Activated T-cell treated with anti-CD3 and anti-CD28 coated beads, Interleukin-2, amount 50 U/mL, for 48 hours (primary cell): ENCODE results near the gene TRAIP.
"Not testable (repeated sequence)": the region's sequence is repeated elsewhere in the genome, so short reads cannot be mapped to it uniquely, and the experiment has no call there.

ENCODE experiments used
- DNase-seq, 2 experiments: peaks; one replicate each; pipeline ENCODE4 v3.0.0-alpha.2; 2020

Gene TRAIP

DNA sequence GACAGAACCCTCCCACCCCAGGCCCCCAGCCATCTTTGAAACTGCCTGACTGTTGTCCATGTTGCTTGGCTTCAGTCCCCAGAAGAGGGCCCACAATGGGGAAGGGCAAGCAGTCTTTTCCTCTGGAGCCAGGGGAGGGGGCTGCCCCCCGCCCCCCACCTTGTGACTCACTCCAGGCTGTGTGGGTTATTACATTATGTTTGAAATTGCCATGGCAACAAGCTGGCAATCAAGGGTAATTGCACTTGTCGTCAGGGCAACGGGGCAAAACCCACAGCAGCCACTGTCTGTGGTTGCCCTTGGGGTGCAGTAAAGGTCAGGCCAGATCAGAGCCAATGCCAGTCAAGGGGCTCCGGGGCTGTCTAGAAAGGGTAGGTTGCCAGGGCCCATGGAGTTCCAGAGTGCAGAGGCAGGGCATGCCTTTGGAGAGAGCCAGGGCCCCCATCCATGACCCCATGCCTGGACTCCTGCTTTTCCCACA lies 16.5 kb upstream of the TRAIP start:
- DNase-seq: peak; percentile 31 to 40

DNA sequence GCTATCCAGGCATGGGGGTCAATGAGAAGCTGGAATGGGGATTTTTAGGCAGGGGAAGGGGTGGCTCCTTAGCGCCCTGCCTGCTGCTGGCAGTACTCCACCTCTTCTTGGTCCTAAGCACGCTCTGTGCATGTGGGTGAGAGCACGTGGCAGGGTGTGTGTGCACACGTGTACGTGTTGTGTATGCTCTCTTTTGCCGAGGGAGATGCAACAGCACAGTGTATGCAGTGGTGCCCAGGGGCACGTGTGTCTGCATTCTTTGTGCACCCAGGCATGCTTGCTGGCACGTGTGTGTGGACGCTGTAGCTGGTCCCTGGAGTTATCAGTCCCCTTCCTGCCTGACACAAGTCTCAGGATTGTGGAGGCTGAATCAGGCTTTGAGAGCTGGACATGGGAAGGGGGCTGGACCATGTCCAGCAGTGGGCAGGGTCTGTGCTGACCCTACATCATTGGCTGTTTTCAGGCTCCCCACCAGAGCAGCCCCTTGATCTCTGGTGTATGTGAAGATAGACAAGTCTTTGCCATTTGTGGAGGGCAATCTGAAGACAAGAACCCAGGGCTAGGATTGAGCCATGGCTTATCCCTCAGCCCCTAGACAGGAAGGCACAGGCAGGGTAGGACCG lies 15.3 kb upstream of the TRAIP start:
- DNase-seq: no peak

DNA sequence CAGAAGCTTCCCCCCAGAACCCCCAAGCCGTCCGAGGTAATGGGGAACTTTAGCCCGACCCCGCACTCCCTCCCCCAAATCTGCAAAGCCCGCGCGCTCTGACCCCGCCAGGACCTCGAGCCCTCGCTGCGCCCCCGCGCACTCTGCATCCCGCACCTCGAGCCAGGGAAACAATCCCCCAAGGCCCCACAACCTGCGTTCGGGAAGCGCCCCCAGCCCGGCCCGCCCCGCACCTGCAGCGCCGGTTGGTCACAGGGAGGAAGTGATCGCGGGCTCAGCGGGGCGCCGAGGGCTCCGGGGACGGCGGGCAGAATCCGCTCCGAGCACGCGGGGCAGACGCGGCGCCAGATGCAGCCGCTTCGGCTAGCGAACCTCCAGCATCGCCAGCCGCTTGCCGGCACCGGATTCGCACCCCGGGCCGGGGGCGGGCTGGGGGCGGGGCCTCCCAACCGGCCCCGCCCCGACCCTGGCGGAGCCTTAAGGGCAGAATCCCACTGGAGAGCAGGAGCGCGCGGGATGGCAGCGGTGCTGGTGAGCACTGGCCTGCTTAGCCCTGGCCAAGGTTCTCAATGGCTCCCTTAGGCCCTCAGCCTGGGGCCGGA lies 13.3 kb upstream of the TRAIP start, which contains the start of gene CAMKV:
TSS of gene CAMKV (minus strand) at position 382 of the 602 bp plus-strand sequence. CDS start 7,518 bp downstream, outside the sequence.
- peak; percentile 38 to 60 for DNase-seq

DNA sequence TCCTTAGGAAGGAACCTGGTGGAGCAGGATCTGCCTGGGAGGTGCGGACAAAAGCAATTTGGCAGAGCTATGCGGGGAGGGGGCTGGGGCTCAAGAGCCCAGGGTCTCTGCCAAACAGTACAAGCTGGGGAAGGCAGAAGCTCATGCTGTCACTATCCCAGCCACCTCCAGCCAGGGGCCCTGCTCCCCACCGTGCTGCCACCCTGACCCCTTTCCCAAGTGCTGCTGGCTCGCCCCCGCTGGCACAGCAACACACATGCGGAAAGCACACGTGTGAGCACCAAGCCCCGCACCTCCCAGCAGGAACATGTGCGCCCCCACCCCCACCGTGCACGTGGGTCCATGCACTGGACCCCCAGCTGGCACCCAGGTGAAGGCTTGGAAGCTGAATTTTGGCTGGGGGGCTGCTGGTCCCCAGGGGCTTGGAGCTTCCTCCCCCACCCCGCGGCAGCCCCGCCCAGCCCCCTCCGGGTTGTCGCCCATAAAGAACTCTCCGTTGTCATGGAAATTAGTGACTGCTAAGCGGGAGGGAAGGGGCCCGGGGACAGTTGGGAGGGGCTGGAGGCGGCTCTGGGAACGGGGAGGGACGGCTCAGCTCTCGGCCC lies 12.6 kb upstream of the TRAIP start:
- DNase-seq: no peak

DNA sequence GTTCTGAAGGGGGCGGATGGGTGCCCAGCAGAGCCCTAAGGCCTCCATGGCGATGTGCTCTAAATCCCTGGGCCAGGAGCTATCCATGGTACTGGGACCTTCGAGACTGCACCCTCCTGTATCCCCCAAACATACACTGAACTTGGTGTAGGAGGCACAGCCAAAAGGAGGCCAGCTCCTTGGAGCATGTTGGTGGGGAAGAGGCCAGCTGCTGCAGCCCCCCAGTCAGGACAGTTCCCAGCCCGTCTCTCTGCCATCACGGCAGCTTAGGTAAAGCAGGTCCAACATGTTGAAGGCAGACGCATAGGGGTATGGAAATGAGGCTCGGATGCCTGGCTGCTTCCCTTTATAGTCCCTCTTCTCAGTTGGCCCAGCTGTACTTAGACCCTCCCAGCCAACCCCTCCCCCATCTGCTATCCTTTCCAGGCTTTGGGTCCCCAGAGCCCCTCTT lies 11.5 kb upstream of the TRAIP start:
- peak in 1 of 2 experiments; percentile 39 for DNase-seq

DNA sequence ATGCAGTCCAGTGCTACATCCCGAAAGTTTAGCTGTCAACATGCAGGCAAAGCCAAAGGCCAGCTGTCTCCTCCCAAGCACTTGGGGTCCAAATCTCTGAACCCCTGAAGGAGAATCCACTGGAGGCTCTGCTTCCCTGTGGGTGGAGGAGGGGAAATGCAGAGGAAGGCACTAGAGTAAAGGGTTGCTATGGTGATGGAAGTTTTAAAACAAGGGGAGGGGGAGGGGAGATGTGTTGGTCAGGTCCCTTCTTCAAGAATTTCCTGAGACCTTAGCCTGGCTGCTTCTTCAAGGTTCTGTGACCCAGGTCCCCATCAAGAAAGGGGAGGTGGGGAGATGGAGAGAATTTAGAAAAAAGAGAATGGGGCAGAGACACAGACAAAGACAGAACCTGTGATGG lies 11.0 kb upstream of the TRAIP start:
- DNase-seq: no peak

DNA sequence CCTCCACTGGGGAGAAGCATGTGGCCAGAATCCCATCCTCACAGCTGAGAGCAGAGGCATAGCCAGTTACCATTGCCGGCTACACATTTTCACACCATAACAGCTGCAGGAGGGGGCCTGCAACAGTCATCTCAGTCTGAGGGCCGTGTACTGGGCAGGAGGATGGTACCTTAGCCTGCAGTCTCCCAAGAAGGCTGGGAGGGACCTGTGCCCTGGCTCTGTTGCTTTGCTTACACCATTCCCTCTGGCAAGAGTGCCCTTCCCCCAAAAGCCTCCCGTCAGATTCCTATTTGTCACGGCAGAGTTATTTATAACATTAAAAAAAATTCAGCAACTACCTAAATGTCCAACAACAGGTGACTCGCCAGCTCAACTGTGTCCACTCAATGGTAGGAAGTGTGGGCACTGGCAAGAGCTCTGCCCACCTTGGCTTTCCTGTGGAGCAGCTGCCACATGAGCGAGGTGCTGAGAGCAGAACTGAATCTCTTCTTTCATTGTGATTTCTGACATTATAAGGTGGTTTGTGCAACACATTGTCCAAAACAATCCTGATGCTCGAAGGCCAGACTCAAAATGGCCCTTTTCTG lies 8.9 kb upstream of the TRAIP start:
- no peak for DNase-seq

DNA sequence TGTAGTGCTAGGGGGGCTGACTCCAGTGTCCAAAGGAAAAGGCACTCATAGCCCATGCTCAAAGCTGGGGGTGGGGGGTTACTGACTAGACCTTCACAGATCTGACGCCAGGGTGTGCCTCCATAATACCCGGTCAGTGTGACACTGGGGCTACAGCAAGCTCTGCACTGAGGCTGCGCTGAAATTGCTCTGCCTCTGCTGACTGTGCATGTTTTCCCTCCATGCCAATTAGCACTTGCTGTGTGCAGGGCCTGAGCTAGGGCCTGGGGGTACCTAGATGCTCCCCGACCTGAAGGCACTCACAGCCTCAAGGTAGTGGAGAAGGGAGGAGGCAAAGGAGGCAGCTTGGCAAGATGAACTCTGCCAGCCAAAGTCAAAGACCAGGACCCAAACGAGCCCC lies 8.1 kb upstream of the TRAIP start:
- DNase-seq: no peak

DNA sequence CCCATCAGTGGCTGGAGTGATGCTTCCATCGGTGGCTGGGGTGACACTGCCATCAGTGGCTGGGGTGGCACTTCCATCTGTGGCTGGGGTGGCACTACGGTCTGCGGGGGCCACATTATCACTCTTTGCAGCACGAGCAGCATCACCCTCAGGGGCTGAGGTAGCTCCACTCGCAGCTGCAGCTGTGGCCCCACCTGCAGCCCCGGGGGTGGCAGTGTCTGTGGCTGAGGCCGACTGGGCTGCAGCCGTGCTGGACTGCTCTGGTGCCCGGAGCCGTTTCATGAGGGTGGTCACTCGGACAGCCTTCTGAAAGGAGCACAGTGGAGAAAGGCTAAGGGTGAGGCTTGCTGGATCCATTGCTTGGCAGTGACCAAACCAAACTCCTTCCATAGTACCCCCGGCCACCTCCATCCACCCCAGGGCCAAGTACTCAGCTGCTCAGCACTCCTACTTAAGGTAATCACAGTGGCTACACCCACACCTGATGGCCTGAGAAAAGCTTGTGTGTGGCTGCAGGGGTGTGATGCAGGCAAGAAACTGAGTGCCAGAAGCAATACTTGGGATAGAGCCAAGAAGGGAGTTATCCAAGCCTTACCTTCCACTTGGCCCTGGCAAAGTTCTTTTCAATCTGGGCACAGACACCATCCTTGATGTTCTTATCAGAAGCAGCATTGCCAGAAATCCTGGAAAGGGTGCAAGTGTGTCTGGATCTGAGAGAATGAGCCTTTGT lies 3.4 kb upstream of the TRAIP start:
- DNase-seq: no peak

DNA sequence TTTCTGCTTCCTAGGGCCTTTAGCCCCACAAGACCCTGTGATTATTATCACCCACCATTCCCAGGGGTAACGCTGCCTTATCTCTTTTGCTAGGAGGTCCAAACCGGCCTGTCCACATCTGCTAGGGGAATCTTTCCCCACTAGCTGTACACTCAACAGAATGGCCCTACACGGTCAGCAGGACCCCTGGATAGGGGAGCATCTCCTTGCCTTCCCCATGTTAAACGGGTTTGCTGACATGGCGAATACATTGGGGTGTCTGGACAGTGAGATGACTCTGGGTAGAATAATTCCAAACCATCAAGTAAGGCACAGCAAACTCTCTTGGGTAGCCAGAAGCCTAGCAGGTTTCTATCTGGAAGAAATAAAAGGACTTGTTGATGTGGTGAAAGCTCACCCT lies 702 bp downstream of the TRAIP start:
- no peak for DNase-seq

DNA sequence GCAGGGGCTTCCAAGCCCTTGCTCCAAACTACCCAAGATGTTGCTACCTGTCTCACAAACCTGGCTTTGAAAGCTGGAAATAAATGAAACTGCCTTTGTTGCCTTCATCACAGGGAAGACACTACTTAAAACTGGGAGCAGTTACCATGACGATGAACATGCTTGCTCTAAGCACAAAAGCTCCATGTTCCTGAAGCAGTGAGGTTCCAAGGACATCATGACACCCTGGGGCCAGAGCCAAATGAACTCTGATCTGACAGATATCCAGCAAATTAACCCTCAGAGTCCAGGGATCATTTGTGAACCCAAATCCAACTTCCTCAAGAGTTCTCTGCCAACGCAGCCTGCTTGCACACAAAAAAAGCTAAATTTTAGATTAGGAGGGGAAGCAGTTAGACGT lies 10.7 kb downstream of the TRAIP start:
- DNase-seq: no peak

DNA sequence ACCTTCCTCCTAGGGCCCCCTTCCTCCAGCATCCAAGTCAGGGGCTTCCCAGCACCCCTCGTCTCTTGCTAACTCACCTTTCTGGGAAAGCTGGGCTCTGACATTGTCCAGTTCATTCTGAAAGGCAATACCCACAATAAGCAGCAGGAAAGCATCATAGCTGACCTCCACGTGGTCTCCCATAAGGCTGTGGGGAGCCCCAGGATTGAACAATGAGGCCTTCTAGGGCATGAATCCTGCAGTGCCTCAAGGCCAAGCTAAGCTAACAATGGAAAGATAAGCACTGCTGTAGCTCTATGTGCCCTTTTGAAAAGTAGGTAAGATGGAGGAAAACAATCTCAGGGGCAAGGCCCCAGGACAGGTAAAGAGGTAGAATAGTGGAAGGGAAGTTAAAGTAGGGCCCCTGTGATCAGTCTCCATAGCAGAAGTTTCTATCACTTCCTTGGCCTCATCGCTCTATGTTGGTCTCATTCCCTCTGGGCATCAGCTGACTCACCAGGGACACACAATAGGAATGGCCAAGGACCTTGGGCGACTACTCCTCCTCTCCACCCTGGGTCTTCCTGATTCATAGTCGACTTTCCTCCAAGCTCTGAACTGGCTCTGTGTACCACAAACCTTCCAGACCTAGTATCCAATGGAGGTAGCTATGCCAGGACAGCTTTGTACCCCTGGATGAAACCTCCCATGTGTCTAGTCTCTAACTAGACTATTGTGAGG lies 11.7 kb downstream of the TRAIP start:
- DNase-seq: no peak

DNA sequence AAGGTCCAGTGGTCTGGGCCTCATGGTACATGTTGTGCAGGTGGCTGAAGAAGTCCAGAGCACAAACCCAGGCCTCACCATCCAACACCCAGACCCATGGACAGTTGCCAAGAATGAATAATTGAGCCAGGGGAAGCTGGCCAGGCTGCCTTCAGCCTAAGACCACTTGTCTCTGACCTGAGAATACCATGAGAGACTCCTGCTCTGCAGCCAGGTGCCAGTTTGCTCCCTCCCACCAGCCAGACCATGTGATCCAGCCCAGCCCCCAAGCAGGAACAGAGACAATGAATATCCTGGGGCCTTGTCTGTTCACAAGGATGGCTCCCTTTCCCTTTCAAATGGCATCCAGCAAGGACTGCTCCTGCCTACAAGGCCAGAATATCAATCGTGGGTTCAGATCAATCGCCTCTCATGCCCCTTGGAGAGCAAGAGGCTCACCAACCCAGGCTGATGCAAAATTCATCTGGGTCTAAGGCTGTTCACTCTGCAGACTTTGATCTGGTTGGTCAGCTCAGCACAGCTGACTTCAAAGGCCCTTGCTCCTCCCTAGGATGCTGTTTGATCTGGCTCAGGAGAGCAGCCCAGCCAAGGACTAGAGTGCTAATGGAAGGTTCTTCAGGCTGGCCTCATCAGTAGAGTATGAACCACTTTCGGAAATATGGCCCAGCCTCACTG lies 13.4 kb downstream of the TRAIP start:
- DNase-seq: no peak

DNA sequence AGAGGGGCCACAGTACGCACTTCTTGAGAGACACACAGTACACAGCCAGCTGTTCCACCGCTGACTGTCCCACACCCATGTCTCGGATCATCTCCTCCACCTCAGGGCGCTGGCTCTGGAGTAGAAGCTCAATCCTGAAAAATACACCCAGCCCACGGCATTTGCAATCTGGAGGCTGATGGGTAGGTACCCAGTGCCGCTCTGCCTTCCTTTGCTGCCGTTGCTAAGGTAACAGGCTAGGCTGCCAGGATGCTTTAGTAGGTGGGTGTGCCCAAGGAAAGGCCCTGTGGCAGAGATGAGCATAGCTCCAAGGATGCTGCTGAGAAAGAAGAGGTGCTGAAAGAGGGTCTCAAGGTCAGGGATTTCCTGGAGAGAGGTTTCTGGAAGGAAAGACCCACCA lies 14.6 kb downstream of the TRAIP start:
- no peak for DNase-seq

DNA sequence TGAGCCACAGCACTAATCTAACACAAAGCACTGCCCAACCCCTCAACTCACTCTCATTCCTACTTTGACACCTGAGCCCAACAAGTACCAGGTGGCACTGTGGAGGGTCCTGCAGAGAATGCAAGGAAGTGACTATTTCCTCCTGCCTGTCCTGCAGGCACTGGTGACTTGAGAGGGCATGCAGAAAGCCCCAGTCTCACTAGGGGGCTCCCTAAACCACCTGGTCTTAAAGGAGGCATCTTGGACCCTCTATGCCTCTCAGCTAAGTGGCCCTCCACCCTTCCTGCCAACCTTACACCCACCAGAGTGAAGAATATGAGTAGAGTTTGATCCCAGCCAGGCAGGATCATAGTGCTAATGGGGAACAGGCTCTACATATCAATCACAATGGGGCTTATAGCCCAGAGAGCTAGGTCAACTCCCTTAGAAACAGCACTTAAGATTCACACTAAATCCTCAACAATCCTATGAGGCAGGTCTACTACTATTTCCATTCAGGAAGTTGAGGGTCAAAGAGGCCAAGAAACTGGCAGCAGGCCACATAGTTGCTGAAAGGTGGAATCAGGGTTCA lies 15.2 kb downstream of the TRAIP start:
- DNase-seq: peak; percentile 22 to 35

DNA sequence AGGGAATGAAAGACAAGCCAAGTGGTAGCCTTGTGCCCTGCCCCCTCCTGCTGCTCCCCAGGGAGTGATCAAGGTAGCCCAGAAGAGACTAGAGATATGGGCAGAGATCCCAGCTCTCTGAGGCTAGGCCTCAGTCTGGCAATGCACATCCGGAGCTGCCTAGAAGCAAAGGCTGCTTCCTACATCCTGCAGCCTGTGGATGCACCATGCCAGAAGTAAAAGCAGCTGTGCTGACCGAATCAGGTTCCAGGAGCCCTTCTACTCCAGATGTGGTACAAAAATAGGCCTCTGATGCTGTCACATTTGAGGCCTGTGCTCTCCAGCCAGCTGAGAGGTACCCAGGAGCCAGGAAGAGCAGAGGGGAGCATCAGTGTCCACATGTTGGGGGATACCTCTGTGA lies 16.0 kb downstream of the TRAIP start:
- no peak for DNase-seq

DNA sequence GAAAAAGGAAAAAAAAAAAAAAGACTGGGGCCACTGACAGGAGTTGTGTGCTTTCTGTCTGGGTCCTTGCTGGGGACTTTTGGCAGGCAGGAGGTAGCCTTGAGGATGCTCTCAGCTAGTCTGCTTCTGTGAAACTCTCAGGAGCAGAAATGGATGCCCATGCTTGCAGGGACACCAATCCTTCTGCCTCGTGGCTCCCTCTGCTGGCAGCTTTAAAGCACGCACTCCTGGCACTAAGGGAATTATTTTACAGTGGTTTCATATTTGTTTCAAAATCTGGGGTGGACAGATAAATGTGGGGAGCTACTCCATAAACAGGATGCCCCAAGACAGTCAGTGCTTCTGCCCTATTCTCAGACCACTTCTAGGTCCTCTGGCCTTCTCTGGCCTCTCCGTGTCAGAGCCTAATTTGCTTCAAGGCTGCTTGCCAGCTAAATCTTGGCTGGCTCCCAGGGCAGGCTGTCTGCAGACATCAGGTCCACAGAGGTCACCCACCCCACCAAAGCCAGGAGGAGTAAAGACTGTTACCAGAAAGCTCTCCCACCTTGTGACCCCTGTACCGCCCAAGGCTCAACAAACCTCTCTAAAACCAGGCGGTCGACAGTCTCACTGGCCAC lies 17.1 kb downstream of the TRAIP start:
- DNase-seq: peak; percentile 83

DNA sequence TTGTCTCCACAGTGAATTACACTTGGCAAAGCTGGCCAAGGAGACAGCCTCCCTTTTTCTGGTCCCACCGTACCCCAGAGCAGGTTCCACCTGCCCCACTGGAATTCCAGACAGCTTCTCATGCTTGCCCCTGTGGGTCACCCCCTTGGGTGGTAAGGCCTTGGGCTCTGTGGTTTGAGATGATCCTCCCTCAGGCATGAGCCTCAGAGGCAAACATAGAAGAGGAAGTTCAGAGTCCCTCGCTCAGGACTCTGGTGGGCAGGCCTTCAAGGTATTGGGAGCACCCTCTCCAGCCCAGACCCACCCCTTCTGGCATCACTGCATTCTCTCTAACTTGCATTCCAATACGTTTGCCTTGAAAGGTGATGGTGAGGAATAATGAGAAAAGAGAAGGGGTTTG lies 25.0 kb downstream of the TRAIP start:
- no peak for DNase-seq

DNA sequence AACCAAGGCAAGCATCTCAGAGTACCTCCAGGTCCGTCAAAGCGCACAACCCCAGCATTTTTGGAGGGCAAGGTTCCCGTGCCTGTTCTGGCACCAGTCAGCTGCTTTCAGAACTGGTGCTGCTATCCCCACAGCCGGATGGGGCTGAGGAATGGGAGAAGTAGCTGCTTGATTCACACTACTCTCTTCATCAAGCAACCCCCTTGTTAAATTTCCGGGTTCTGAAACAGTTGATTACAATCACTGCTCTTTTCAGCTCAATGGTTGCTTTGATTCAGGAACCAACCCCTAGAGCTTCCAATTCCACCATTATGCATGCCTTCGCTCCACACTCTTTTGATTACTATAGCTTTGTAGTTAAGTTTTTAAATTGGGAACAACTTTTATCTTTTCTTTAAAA lies 30.3 kb downstream of the TRAIP start:
- no peak for DNase-seq

DNA sequence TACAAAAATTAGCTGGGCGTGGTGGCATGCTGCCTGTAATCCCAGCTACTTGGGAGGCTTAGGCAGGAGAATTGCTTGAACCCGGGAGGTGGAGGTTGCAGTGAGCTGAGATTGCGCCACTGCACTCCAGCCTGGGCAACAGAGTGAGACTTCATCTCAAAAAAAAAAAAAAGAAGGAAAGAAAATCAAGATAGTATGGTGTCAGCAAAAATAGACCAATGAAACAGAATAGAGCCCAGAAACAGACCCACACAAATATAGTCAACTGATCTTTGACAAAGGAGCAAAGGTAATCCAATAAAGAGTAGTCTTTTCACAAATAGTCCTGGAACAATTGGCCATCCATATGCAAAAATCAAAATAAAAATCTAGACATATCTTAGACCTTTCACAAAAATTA lies 33.2 kb downstream of the TRAIP start:
- DNase-seq: not testable (repeated sequence)
